ENCODE results near the gene TRIM38.
"Not testable (repeated sequence)": the region's sequence is repeated elsewhere in the genome, so short reads cannot be mapped to it uniquely, and the experiment has no call there.

The TRIM38 gene

DNA sequence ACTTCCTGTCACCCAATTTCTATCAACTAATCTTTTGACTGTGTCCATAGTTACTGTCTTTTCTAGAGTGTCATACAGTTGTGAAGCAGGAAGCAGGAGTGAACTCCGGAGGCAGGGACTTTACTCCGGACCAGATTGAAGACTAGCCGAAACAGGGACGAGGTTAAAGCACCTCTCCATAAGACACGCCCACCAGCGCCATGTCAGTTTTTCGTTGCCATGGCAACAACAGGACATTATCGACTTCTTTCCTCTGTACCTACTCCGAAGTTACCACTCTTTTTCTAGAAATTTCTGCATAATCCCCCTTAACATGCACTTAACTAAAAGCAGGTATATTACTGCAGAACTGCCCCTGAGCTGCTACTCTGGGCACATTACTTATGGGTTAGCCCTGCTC is 25.2 kb downstream of the TRIM38 start:
- no peaks in the 10 kb centered on the region for H3K4me1 ChIP-seq (ENCODE audit: insufficient read depth, insufficient read length)

DNA sequence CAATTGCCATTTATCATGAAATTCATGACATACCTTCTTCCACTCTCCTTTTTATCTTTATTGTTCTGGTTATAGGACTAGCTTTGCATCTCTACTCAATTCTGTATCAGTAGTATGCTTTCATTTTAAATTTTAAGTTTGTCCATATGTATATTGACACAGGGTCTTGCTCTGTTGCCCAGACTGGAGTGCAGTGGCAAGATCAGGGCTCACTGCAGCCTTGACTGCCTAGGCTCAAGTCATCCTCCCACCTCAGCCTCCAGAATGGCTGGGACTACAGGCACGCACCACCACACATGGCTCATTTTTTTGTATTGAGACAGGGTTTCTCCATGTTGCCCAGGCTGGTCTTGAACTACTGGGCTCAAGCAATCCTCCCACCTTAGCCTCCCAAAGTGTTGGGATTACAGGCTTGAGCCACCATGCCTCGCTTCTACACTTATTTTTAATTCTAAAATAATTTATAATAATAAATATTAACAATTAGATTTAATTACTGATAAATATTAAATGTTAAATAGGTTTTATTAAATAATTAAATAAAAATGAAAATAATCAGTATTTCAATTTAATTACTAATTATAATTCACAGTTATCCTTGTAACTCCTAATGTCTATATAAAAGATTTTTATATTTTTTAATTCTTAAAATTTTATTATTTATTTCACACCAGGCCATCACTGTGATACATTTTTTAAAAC is 27.7 kb downstream of the TRIM38 start:
- Histone ChIP-seq H3K4me1 (ENCODE audit: insufficient read depth, insufficient read length) (no peaks in the 10 kb centered on the region), H3K4me3 (ENCODE audit: insufficient read length, low read depth) (no peak overlapping the region), H3K9ac (ENCODE audit: insufficient read length, low read depth) (no peak overlapping the region), H3K36me3 (ENCODE audit: insufficient read depth, insufficient read length, low read length) (no peaks in the 10 kb centered on the region), H3K27me3 (ENCODE audit: insufficient read depth, insufficient read length) (no peaks in the 10 kb centered on the region), H3K9me3 (ENCODE audit: insufficient read depth, low read length) (no peaks in the 10 kb centered on the region; the same call in 1 of the 2 replicates)
- no peak for DNase-seq (ENCODE audit: low read depth, low spot score)
- TF ChIP-seq SUZ12 (IDR thresholded peaks at IDR 0.05; ENCODE audit: extremely low read depth, insufficient read depth, insufficient read length) (no peak), YY1 (IDR thresholded peaks at IDR 0.05; ENCODE audit: insufficient read depth, insufficient read length) (no peak), ZNF274 (IDR thresholded peaks at IDR 0.05; ENCODE audit: low read depth, low read length) (no peak)

More for the DNA sequence above, 25.2 kb downstream of the TRIM38 start:
- no peak overlapping the region for H3K4me3 ChIP-seq (ENCODE audit: insufficient read length, low read depth)
- H3K9me3 ChIP-seq (ENCODE audit: insufficient read depth, low read length), result no peaks in the 10 kb centered on the region
- TF ChIP-seq YY1 (IDR thresholded peaks at IDR 0.05; ENCODE audit: insufficient read depth, insufficient read length) (no peak), SUZ12 (IDR thresholded peaks at IDR 0.05; ENCODE audit: extremely low read depth, insufficient read depth, insufficient read length) (no peak), ZNF274 (IDR thresholded peaks at IDR 0.05; ENCODE audit: low read depth, low read length) (no peak)
- H3K36me3 ChIP-seq (ENCODE audit: insufficient read depth, insufficient read length, low read length), result no peaks in the 10 kb centered on the region
- H3K9ac ChIP-seq (ENCODE audit: insufficient read length, low read depth), result no peak overlapping the region
- no peak for DNase-seq (ENCODE audit: low read depth, low spot score)
- no peaks in the 10 kb centered on the region for H3K27me3 ChIP-seq (ENCODE audit: insufficient read depth, insufficient read length)

DNA sequence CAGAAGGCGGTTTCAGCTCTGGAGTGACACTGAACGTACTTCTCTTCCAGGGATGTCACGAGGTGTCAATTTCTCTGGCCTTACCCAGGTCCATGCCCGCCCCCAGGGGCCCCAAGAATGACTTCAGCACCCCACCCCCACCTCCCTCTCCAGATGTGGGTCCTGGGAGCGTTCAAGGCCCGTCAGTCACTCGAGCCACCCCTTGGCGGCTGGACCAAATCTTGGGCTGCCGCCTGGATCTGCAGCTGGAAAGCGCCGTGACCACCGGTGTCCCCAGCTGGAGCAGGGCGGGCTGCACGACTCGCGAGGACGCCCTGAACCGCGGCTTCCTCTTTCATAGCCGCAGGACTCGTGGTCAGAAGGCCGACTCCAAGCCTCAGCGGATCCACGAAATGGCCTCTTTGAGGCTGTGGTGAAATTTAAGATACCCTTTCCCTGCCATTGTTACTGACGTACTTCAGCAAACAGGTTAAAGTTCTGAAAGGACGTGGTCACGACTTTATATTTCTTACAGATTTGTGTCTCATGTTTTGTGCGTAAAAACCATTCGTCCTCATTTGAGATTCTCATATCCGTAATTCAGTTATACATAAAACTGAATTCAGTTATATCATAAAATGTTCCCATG is 29.3 kb downstream of the TRIM38 start:
- H3K9ac ChIP-seq (ENCODE audit: insufficient read length, low read depth), result peak overlapping the region; percentile 78
- H3K27me3 ChIP-seq (ENCODE audit: insufficient read depth, insufficient read length), result no peaks in the 10 kb centered on the region
- no peaks in the 10 kb centered on the region; the same call in 1 of the 2 replicates for H3K9me3 ChIP-seq (ENCODE audit: insufficient read depth, low read length)
- no peaks in the 10 kb centered on the region for H3K36me3 ChIP-seq (ENCODE audit: insufficient read depth, insufficient read length, low read length)
- no peak for DNase-seq (ENCODE audit: low read depth, low spot score)
- TF ChIP-seq SUZ12 (IDR thresholded peaks at IDR 0.05; ENCODE audit: extremely low read depth, insufficient read depth, insufficient read length), result no peak
- TF ChIP-seq ZNF274 (IDR thresholded peaks at IDR 0.05; ENCODE audit: low read depth, low read length), result no peak
- TF ChIP-seq YY1 (IDR thresholded peaks at IDR 0.05; ENCODE audit: insufficient read depth, insufficient read length), result no peak
- H3K4me1 ChIP-seq (ENCODE audit: insufficient read depth, insufficient read length), result no peaks in the 10 kb centered on the region
- H3K4me3 ChIP-seq (ENCODE audit: insufficient read length, low read depth), result peak overlapping the region; percentile 50

DNA sequence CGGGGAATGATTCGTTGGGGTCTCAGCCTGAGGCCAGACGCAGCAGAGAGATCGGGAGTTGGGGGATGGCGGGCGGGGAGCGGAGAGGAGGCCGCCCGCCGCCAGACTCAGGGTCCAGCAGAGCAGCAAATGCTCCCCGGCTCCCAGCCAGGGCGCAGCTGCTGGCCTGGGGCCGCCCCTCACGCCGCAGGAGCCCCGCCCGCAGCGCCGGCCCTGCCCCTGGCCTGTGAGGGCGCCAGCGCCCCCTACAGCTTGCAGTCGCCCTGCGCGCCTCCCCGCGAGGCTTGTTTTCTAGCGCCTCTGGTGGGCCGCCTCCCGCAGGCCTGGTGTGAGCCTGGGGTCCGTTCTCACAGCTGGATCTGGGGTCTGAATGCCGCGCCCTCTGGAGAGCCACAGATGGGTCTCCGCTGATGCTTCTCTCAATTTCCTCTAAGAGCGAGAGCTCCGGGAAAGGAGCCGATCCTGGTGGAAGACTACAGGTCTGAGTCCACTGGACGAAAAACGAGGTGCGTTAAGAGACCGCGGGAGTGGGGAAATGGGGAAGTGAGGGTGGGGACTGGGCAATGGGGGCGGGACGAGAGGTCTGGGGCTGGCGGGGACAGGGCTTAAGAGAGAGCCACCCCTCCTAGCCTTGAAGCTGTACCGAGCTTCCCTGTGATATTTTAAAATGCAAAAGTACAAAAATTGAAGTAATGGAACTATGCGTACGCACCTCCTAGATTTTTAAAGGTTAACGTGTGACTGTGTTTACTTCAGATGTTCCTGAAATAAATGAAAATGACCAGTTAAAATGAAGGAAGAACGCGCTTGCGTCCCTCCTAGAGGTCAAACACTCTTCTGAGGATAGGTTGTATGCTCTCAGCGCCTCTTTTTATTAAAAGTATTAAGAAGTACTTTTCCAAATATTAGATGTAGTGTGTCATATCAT is 30.1 kb downstream of the TRIM38 start:
- Histone ChIP-seq H3K9me3 (ENCODE audit: insufficient read depth, low read length) (peaks cover 3% of the 10 kb centered on the region; the same call in 1 of the 2 replicates), H3K9ac (ENCODE audit: insufficient read length, low read depth) (peak overlapping the region; percentile 85), H3K36me3 (ENCODE audit: insufficient read depth, insufficient read length, low read length) (no peaks in the 10 kb centered on the region), H3K27me3 (ENCODE audit: insufficient read depth, insufficient read length) (no peaks in the 10 kb centered on the region), H3K4me3 (ENCODE audit: insufficient read length, low read depth) (peak overlapping the region; percentile 50), H3K4me1 (ENCODE audit: insufficient read depth, insufficient read length) (no peaks in the 10 kb centered on the region)
- DNase-seq (ENCODE audit: low read depth, low spot score), result peak; percentile 77
- TF ChIP-seq SUZ12 (IDR thresholded peaks at IDR 0.05; ENCODE audit: extremely low read depth, insufficient read depth, insufficient read length) (no peak), YY1 (IDR thresholded peaks at IDR 0.05; ENCODE audit: insufficient read depth, insufficient read length) (no peak), ZNF274 (IDR thresholded peaks at IDR 0.05; ENCODE audit: low read depth, low read length) (no peak)

DNA sequence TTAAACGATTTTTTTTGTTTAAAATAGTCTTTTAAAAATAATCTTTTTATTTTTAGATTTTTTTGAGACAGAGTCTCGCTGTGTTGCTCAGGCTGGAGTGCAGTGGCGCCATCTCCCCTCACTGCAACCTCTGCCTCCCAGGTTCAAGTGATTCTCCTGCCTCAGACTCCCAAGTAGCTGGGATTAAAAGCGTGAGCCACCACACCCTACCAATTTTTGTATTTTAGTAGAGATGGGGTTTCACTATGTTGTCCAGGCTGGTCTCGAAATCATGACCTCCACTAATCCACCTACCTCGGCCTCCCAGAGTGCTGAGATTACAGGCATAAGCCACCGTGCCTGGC is 30.7 kb downstream of the TRIM38 start:
- DNase-seq (ENCODE audit: low read depth, low spot score); H3K9ac ChIP-seq (ENCODE audit: insufficient read length, low read depth): not testable (repeated sequence)
- peak overlapping the region; percentile 50 for H3K4me3 ChIP-seq (ENCODE audit: insufficient read length, low read depth)

DNA sequence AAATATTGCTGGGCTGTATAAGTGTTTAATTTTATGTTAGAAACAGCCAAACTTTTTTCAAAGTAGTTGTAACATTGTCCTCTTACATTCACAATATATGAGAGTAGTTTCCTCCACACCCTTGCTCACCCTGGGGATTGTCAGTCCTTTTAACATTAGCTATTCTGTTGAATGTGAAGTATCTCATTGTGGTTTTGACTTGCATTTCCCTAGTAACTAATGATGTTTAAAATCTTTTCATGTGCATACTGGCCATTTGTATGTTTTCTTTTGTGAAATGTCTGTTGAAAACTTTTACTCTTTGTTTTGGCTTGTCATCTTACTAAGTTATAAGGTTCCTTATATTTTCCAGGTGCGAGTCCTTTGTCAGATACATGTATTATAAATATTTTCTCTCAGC is 32.9 kb downstream of the TRIM38 start:
- Histone ChIP-seq H3K9me3 (ENCODE audit: insufficient read depth, low read length) (peaks cover 4% of the 10 kb centered on the region; the same call in 1 of the 2 replicates), H3K4me1 (ENCODE audit: insufficient read depth, insufficient read length) (peaks cover 6% of the 10 kb centered on the region), H3K4me3 (ENCODE audit: insufficient read length, low read depth) (no peak overlapping the region), H3K27me3 (ENCODE audit: insufficient read depth, insufficient read length) (no peaks in the 10 kb centered on the region), H3K36me3 (ENCODE audit: insufficient read depth, insufficient read length, low read length) (peaks cover 8% of the 10 kb centered on the region), H3K9ac (ENCODE audit: insufficient read length, low read depth) (no peak overlapping the region)
- TF ChIP-seq SUZ12 (IDR thresholded peaks at IDR 0.05; ENCODE audit: extremely low read depth, insufficient read depth, insufficient read length), result no peak
- TF ChIP-seq YY1 (IDR thresholded peaks at IDR 0.05; ENCODE audit: insufficient read depth, insufficient read length), result no peak
- no peak for TF ChIP-seq ZNF274 (IDR thresholded peaks at IDR 0.05; ENCODE audit: low read depth, low read length)
- DNase-seq (ENCODE audit: low read depth, low spot score), result no peak

More for the DNA sequence above, 30.7 kb downstream of the TRIM38 start:
- H3K9me3 ChIP-seq (ENCODE audit: insufficient read depth, low read length); H3K36me3 ChIP-seq (ENCODE audit: insufficient read depth, insufficient read length, low read length); H3K27me3 ChIP-seq (ENCODE audit: insufficient read depth, insufficient read length); H3K4me1 ChIP-seq (ENCODE audit: insufficient read depth, insufficient read length): not testable (repeated sequence)

DNA sequence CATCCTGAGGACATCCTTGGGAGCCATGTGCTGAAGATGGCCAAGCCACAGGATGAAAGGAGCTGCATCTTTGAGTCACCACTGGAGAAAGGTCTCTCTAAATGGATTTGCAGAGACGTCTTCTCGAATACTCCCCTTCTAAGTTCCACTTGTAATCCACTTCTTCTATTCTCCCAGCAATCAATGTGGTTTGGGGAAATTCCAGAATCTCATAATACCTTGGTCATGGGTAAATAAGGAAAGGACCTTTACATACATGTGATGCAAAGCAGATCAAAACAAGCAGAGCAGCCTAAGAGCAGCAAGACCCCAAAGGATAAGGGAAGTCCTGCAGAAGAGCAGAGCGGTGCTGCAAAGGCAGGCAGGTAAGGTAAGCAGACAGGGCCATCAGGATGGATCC is 35.3 kb downstream of the TRIM38 start:
- Histone ChIP-seq H3K4me3 (ENCODE audit: insufficient read length, low read depth) (no peak overlapping the region), H3K27me3 (ENCODE audit: insufficient read depth, insufficient read length) (no peaks in the 10 kb centered on the region), H3K9me3 (ENCODE audit: insufficient read depth, low read length) (peaks cover 4% of the 10 kb centered on the region; the same call in 1 of the 2 replicates), H3K9ac (ENCODE audit: insufficient read length, low read depth) (no peak overlapping the region), H3K36me3 (ENCODE audit: insufficient read depth, insufficient read length, low read length) (peaks cover 8% of the 10 kb centered on the region), H3K4me1 (ENCODE audit: insufficient read depth, insufficient read length) (peaks cover 6% of the 10 kb centered on the region)
- TF ChIP-seq ZNF274 (IDR thresholded peaks at IDR 0.05; ENCODE audit: low read depth, low read length) (no peak), SUZ12 (IDR thresholded peaks at IDR 0.05; ENCODE audit: extremely low read depth, insufficient read depth, insufficient read length) (no peak), YY1 (IDR thresholded peaks at IDR 0.05; ENCODE audit: insufficient read depth, insufficient read length) (no peak)
- DNase-seq (ENCODE audit: low read depth, low spot score), result no peak
